HG03095 (cell line): ENCODE data around the gene PLIN4.

ENCODE experiments used
- ATAC-seq: cut with Tn5 transposase; IDR thresholded peaks from one replicate; pipeline ENCODE4 v1.9.1; 2021; ENCODE audit warnings: moderate library complexity; ENCODE audit not compliant: unreplicated experiment

The PLIN4 gene

DNA sequence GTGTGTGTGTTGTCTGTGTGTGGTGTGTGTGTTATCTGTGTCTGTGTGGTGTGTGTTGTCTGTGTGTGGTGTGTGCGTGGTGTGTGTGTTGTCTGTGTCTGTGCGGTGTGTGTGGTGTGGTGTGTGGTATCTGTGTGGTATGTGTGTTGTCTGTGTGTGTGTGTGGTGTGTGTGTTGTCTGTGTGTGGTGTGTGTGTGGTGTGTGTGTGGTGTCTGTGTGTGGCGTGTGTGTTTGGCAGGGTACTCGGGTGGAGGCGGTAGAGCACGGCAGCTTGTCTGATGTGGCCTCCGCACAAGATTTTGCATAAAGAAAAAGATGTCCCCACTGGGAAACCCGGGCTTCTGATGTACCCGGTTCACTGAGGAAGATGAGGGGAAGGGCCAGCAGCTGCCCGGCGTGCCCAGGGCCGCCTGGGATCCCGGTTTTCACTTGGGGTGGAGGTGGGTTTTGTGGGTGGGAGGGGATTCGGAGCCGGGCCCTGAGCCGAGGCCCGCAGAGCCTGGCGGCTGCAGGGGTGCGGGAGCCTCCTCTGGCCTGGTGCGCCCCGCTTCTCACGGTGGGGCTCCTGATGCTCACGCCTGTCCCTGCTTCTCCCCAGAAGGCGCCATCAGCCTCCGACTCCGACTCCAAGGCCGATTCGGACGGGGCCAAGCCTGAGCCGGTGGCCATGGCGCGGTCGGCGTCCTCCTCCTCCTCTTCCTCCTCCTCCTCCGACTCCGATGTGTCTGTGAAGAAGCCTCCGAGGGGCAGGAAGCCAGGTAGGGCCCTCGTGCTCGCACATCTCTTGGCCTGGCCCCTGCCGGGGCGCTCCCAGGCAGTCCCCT lies 25.0 kb downstream of the PLIN4 start:
- no peak for ATAC-seq

DNA sequence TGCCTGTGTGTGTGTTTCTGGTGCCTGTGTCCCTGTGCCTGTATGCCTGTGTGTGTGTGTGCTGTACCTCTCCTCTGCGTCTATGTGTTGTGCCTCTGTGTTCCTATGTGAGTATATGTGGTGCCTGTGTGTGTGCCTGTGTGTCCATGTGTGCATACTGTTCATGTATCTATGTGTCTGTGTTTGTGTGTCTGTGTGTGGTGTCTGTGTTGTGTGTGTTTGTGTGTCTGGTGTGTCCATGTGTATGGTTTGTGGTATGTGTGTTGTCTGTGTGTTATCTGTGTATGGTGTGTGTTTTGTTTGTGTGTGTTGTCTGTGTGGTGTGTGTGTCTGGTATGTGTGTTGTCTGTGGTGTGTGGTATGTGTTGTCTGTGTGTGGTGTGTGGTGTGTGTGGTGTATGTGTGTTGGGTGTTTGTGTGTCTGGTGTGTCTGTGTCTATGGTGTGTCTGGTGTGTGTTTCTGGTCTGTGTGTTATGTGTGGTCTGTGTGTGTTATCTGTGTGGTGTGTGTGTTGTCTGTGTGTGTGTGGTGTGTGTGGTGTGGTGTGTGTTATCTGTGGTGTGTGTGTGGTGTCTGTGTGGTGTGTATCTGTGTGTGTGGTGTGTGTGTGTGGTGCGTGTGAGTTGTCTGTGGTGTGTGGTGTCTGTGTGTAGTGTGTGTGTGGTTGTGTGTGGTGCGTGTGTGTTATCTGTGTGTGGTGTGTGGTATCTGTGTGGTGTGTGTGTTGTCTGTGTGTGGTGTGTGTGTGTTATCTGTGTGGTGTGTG lies 25.8 kb downstream of the PLIN4 start:
- ATAC-seq, result no peak

DNA sequence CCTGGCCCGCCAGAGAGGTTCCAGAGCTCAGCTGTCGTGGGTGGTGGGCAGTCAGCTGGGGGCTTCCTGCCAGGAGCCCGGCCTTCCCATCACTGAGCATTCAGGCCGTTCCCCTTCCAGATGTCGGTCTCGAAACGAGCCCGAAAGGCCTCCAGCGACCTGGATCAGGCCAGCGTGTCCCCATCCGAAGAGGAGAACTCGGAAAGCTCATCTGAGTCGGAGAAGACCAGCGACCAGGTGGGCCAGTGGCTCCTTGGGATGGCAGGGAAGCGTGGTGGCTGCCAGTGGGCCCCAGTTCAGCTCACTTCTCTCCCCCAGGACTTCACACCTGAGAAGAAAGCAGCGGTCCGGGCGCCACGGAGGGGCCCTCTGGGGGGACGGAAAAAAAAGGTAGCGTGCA lies 26.8 kb downstream of the PLIN4 start:
- no peak for ATAC-seq

DNA sequence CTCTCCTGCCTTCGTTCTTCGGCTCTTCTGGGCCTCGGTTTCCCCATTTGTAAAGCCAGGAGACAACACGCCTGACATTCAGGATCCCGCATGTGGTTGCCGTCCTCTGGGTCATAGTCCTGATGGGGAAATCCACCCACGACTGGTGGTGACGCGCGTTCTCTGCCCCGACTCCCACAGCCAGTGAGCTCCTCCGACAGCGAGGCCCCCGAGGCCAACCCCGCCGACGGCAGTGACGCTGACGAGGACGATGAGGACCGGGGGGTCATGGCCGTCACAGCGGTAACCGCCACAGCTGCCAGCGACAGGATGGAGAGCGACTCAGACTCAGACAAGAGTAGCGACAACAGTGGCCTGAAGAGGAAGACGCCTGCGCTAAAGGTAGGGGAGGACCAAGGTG lies 29.8 kb downstream of the PLIN4 start:
- ATAC-seq, result no peak

- no peak for ATAC-seq
Observed at GRCh38 chr19:4487572-4487971, 30.7 kb downstream of the PLIN4 start.

DNA sequence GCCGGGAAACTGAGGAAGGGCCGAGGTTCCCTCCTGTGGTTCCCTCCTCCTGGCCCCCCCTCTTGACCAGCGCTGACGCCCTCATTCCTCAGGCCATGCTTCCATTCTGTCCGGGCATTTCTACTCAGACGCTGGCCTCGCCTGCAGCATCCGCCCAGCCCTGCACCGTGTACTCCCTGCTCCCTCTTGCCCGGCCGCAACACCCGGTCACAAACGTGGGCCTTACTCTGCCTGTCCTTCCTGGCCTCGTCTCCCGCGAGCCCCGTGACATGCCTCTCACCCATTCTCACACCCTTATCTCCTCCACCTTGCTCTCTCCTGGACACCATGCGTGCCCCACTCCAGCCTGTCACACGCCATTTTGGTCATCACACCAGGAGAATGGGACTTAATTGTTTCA lies 34.9 kb downstream of the PLIN4 start:
- ATAC-seq, result no peak

DNA sequence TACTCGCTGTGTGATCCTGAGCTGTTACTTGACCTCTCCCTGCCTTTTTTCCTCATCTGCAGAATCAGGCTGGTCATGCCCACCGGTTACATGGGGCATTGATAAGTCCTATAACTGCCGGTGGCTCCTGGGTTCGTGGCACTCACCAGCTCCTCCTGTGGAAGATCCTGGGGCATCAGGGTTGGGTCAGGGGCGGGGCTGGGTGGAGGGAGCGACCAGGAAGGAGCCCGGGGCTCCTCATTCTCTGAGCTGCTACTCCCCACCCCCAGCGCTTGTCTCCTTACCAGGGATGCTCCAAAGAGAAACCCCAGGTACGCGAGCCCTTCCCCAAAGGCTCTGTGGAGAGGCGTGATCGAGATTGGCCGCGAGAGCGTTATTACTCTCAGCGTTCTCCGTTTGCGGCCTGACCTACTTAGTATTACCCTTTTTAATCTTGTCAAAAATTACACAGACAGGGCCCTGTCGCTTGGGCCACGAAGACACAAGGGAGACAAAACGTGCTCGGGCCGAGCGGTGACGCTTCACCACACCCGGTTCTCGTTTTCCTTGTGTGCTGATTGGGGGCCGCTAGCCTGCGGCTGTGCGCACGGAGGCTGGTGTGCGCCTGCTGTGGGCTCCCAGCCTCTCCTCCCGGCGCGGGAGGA lies 35.4 kb downstream of the PLIN4 start:
- ATAC-seq, result no peak

- no peak for ATAC-seq
Observed at GRCh38 chr19:4477034-4477801, 41.1 kb downstream of the PLIN4 start.

DNA sequence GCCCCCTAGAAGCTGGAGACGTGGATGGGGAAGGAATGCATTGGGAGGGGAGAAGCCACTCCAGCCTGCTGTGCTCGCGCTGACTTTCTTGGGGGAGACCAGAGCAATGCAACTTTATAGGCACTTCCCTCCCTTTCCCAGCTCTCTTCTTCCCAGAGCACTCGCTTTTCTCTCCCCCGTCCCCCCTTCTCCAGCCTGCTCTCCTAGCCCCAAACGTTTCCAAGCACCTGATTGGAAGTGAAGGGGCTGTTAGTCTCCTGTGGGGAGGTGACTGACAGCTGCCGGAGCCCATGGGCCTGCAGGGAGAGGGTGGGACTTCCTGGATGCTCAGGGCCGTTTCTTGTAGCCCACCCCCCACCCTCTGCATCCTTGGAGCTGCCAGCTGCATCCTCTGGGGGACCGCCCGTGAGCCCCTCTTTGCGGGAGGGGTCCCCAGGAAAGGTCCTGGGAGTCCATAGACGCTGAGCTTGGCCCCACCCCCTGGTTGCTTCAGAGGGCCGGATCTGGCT lies 43.7 kb downstream of the PLIN4 start:
- no peak for ATAC-seq

- ATAC-seq, result no peak
Observed at GRCh38 chr19:4473763-4474513, 44.3 kb downstream of the PLIN4 start.

GRCh38 chr19:4473011-4473762 lies 45.1 kb downstream of the PLIN4 start:
- no peak for ATAC-seq

DNA sequence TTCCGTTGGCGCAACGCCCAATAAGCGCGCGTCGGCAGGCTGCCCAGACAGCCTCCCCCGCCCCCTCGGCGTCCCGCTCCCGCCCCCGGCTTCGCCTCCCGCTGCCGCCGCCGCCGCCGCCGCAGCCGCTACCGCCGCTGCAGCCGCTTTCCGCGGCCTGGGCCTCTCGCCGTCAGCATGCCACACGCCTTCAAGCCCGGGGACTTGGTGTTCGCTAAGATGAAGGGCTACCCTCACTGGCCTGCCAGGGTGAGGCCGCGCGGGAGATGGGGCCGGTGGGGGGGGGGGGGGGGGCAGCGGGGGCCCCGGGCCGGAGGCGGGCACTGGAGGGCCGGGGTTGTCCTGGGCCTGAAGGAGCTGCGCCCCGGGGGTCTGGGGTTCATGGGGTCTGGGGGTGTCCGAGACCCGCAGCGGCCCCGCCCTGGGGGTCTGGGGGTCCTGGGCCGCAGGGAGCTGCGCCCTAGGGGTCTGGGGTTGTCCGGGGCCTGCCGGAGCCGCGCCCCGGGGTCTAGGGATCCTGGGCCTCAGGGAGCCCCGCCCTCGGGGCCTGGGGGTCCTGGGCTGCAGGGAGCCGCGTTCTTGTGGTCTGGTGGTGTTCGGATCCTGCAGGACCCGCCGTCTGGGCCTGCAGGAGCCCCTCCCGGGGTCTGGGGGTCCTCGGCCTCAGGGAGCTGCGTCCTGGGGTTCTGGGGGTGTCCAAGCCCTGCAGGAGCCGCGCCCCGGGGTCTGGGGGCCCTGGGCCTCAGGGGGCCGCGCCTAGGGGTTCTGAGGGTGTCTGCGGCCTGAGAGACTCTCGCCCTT lies 45.9 kb downstream of the PLIN4 start, which contains the start of gene HDGFL2:
TSS of gene HDGFL2 (plus strand) at position 124 of the 801 bp plus-strand sequence. CDS start at position 178, 54 bp downstream.
- ATAC-seq, result no peak

DNA sequence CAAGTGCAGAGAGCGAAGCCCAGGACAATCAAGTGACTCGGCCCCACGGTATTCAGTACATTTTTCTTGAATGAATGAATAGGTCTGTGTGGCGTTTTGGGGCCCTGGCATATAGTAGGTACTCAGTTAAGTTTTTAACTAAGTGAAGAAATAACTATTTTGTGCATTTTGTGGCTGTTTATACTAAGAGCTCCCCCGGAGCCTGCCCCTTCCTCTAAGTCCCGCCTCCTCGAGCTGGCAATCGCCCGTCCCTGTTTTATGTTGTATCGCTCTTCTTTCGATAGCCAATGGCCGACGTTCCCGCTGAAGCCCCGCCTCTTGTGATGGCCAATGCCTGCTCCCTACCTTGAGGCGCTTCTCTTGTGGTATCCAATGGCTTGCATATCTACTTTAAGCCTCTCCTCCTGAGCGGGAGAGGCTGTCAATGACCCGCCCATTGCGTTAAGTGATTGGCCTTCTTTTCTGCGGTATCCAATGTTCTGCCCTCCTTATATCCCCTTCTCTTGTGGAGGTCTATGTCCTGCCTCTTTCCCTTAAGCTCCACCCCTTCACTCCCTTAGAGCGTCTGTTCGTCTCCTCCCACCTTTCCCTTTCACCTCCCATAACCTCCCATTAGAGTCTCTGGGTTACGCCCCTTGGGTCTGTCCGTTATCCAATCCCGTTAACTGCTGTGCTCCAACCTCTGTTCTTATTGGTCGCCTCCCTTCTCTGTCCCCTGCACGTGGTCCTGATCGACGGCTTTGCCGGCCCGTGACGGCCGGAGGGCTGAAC lies 46.7 kb downstream of the PLIN4 start:
- peak; percentile 75 for ATAC-seq

GRCh38 chr19:4467835-4468234 lies 50.5 kb downstream of the PLIN4 start:
- no peak for ATAC-seq

DNA sequence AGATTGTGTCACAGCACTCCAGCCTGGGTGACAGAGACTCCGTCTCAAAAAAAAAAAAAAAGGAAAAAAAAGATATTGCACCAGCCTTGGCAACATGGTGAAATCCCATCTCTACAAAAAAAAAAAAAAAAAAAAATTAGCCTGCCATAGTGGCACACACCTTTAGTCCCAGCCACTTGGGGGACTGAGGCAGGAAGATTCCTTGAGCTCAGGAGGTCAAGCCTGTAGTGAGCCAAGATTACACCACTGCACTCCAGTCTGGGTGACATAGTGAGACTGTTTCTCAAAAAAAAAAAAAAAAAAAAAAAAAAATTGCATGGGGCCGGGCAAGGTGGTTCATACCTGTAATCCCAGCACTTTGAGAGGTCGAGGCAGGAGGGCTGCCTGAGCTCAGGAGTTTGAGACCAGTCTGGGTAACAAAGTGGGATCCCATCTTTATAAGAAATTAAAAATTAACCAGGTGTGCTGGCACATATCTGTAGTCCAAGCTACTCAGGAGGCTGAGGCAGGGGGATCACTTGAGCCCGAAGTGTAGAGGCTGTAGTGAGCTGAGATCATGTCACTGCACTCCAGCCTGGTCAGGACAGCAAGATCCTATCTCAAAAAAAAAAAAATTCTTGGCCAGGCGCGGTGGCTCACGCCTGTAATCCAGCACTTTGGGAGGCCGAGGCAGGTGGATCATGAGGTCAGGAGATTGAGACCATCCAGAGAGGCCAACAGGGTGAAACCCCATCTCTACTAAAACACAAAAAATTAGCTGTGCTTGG lies 53.3 kb downstream of the PLIN4 start:
- ATAC-seq, result no peak

DNA sequence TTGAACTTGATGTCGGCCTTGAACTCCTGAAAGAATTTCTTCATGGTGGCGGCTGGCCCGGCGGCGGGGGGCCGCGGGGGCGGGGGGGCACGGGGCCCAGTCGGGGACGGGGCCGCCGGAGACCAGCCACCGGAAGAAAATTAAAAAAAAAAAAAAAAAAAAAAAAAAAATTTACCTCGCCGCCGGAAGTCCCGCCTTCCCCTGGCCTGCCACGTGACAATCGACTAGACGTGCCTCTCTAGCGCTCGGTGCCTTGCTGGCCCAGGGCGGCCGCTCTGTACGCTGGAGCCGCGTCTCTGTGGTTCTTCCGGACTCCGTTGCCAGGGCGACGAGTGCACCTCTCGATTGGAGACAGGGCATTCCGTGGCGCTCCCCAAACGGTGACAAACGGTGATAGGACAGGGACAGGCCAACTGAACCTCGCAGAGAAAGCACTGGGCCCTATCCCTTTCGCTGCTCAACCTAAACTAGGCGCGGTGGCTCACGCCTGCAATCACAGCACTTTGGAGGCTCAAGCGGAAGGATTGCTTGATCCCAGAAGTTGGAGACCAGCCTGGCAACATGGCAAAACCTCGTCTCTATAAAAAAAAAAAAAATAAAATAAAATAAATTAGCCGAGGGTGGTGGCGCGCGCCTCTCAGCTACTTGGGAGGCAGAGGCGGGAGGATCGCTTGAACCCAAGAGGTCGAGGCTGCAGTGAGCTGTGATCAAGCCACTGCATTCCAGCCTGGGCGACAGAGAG lies 60.5 kb downstream of the PLIN4 start, which contains the start of gene UBXN6:
TSS of gene UBXN6 (minus strand) at position 141 of the 742 bp plus-strand sequence. CDS start at position 44, 97 bp downstream.
- ATAC-seq, result peak; percentile 76
